ENCODE data around the gene TBC1D4. TPM values are rescaled to one million over a fixed set of nuclear protein-coding genes. Genes with fewer than 3 reads are reported as not detected.

Gene TBC1D4
- total RNA-seq, 4 donors from 2014 or later, result 20.2 to 74.7 (median 30.9) TPM

DNA sequence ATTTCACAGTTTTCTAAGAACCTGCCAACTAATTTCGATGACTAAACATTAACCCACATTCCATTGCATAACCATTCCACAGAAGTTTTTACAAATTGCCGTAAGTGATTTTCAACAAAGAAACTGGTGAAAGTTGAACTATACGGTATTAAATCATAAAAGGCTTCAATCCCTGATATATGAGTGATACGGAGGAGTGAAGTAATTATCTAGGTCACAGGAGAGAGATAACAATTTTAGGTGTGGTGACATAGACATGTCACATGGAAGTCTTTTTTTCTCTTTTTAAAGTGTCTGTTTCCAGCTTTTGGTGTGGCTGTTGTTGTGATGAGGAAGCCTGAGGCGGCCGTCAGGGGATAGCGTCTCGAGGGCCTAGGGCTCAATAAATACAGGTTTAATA, 29.4 kb downstream of the TBC1D4 start:
- TF ChIP-seq, protein P1, sequence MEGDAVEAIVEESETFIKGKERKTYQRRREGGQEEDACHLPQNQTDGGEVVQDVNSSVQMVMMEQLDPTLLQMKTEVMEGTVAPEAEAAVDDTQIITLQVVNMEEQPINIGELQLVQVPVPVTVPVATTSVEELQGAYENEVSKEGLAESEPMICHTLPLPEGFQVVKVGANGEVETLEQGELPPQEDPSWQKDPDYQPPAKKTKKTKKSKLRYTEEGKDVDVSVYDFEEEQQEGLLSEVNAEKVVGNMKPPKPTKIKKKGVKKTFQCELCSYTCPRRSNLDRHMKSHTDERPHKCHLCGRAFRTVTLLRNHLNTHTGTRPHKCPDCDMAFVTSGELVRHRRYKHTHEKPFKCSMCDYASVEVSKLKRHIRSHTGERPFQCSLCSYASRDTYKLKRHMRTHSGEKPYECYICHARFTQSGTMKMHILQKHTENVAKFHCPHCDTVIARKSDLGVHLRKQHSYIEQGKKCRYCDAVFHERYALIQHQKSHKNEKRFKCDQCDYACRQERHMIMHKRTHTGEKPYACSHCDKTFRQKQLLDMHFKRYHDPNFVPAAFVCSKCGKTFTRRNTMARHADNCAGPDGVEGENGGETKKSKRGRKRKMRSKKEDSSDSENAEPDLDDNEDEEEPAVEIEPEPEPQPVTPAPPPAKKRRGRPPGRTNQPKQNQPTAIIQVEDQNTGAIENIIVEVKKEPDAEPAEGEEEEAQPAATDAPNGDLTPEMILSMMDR (IDR thresholded peaks at IDR 0.05), result no peak
- TF ChIP-seq POLR2A (IDR thresholded peaks at IDR 0.05), result no peak
- DNase-seq, result no peak
- no peak overlapping the region for H3K27ac ChIP-seq
- no peaks in the 10 kb centered on the region for H3K9me3 ChIP-seq
- intact Hi-C loops (cut with DNase I; ENCODE audit: low total_unique reads), result no loop called here
- no peaks in the 10 kb centered on the region for H3K4me1 ChIP-seq
- H3K4me3 ChIP-seq, result no peak overlapping the region
- H3K36me3 ChIP-seq, result no peaks in the 10 kb centered on the region
- no peaks in the 10 kb centered on the region for H3K27me3 ChIP-seq

DNA sequence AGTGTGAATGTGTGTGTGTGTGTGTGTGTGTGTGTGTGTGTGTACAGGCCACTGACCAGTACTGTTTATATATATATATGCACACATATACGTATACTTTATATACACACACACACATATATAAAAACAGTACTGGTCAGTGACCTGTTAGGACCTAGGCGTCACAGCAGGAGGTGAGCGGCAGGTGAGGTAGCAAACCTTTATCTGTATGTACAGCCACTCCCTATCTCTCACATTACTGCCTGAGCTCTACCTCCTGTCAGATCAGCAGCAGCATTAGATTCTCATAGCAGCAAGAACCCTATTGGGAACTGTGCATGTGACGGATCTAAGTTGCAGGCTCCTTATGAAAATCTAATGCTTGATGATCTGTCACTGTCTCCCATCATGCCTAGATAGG, 34.5 kb downstream of the TBC1D4 start:
- no peak overlapping the region for H3K27ac ChIP-seq
- DNase-seq, result no peak
- no peak overlapping the region for H3K4me3 ChIP-seq
- H3K4me1 ChIP-seq, result no peaks in the 10 kb centered on the region
- H3K27me3 ChIP-seq, result no peaks in the 10 kb centered on the region
- no peaks in the 10 kb centered on the region for H3K9me3 ChIP-seq
- intact Hi-C loops (cut with DNase I; ENCODE audit: low total_unique reads), result no loop called here
- no peaks in the 10 kb centered on the region for H3K36me3 ChIP-seq
- TF ChIP-seq POLR2A (IDR thresholded peaks at IDR 0.05), result no peak
- TF ChIP-seq, protein P1 (IDR thresholded peaks at IDR 0.05), result no peak

DNA sequence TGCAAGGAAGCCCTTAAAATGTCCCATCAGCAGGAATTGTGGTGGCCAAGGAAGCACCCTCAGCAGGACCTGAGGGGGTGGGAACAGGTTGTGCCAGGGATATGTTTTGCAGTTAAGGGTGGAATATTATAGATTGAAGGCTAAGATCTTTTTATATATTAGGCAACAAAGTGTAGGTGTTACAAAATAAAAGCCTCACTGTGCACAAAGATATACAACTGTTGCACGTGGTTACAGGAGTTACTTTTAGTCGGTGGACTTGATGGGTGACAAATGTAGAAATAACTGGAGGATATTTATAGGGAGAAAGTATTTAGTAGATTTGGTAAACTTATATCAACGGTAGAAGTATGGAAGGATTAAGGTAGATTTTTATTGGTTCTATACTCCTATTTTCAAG, 35.1 kb downstream of the TBC1D4 start:
- intact Hi-C loops (cut with DNase I; ENCODE audit: low total_unique reads), result no loop called here
- Histone ChIP-seq H3K36me3 (no peaks in the 10 kb centered on the region), H3K27me3 (no peaks in the 10 kb centered on the region), H3K4me1 (no peaks in the 10 kb centered on the region), H3K9me3 (no peaks in the 10 kb centered on the region), H3K27ac (peak overlapping the region; percentile 39 to 45), H3K4me3 (no peak overlapping the region)
- DNase-seq, result no peak
- TF ChIP-seq, protein P1 (IDR thresholded peaks at IDR 0.05), result no peak
- no peak for TF ChIP-seq POLR2A (IDR thresholded peaks at IDR 0.05)

DNA sequence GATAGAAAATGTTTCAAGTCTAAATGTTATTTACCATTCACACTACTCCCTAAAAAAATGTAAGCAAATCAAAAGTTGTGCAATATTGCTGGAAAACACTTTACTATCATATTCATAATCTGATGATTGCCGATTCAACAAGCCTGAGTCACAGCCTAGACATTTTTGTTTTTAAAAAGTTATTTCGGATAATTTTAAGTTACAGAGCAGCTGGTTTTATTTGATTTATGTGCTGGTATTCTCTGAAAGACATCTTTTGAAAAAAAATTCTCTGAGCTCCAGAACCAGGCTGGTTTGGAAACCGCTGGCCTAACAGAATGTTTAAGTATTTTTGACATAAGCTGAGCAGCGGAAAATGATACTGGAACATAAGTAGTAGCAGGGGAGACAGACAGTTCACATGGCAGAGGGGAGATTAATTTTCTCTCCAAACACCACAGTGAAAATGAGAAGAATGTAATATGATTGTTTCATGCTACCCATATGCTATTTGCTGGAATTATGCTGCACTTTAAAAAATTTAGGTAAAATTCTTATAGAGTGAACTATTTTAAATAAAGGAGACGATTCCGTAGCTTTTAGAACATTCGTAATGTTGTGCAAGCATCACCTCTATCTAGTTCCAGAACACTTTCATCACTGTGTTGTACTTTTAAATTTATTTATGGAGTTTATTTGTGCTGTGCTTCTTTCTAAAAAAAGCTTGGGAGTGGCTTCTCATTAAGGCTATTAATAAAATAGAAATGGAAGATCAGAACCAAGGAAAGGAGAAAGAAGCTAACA, 36.1 kb downstream of the TBC1D4 start:
- no peak for TF ChIP-seq POLR2A (IDR thresholded peaks at IDR 0.05)
- TF ChIP-seq, protein P1 (IDR thresholded peaks at IDR 0.05), result no peak
- DNase-seq, result no peak
- H3K36me3 ChIP-seq, result no peaks in the 10 kb centered on the region
- no peaks in the 10 kb centered on the region for H3K27me3 ChIP-seq
- no peaks in the 10 kb centered on the region for H3K9me3 ChIP-seq
- no peak overlapping the region for H3K4me3 ChIP-seq
- intact Hi-C loops (cut with DNase I; ENCODE audit: low total_unique reads), result no loop called here
- no peaks in the 10 kb centered on the region for H3K4me1 ChIP-seq
- H3K27ac ChIP-seq, result peak overlapping the region; percentile 46 to 62

DNA sequence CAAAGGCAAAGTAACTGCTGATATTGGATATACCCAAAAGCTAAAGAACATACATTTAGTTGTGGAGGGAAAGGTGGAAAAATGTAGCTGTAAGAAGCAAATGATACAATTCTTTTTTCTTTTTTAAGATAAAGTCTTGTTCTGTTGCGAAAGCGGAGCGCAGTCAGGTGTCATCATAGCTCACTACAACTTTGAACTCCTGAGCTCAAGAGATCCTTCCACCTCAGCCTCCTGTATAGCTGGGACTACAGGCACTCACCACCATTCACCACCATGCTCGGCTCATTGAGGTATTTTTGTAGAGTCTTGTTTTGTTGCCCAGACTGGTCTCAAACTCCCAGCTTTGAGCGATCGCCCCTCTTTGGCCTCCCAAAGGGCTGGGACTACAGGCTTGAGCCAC, 38.0 kb downstream of the TBC1D4 start:
- no peak overlapping the region for H3K4me3 ChIP-seq
- H3K27me3 ChIP-seq, result no peaks in the 10 kb centered on the region
- TF ChIP-seq POLR2A (IDR thresholded peaks at IDR 0.05), result no peak
- no peaks in the 10 kb centered on the region for H3K36me3 ChIP-seq
- H3K4me1 ChIP-seq, result no peaks in the 10 kb centered on the region
- no peaks in the 10 kb centered on the region for H3K9me3 ChIP-seq
- no peak overlapping the region for H3K27ac ChIP-seq
- intact Hi-C loops (cut with DNase I; ENCODE audit: low total_unique reads), result no loop called here
- no peak for DNase-seq

All from uterus (tissue), 4 donors.